ENCODE data around the gene SH3BP5.

DNA sequence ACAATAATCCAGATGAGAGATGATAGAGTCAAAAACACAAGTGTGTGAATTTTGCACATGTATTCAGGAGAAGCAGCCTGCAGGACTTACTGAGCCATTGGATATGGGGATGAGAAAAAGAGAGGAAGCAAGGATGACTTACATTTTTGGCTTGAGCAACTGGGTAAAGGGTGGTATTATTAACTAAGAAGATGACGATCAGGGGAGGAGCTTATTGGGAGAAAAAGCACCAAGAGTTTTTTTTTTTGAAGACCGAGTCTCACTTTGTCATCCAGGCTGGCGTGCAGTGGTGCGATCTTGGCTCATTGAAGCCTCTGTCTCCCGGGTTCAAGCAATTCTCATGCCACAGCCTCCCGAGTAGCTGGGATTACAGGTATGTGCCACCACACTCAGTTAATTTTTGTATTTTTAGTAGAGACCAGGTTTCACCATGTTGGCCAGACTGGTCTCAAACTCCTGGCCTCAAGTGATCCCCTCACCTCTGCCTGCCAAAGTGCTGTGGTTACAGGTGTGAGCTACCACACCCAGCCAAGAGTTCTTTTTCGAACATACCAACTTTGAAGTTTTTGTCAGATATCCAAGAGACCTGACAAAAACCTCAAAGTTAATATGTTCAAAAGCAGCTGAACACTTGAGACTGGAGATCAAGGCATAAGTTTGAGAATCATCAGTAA is 14.8 kb upstream of the SH3BP5 start:
- TF ChIP-seq, protein P1, sequence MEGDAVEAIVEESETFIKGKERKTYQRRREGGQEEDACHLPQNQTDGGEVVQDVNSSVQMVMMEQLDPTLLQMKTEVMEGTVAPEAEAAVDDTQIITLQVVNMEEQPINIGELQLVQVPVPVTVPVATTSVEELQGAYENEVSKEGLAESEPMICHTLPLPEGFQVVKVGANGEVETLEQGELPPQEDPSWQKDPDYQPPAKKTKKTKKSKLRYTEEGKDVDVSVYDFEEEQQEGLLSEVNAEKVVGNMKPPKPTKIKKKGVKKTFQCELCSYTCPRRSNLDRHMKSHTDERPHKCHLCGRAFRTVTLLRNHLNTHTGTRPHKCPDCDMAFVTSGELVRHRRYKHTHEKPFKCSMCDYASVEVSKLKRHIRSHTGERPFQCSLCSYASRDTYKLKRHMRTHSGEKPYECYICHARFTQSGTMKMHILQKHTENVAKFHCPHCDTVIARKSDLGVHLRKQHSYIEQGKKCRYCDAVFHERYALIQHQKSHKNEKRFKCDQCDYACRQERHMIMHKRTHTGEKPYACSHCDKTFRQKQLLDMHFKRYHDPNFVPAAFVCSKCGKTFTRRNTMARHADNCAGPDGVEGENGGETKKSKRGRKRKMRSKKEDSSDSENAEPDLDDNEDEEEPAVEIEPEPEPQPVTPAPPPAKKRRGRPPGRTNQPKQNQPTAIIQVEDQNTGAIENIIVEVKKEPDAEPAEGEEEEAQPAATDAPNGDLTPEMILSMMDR (IDR thresholded peaks at IDR 0.05): no peak
- TF ChIP-seq POLR2A (IDR thresholded peaks at IDR 0.05): no peak
